Suprapubic skin (tissue), 4 donors: Measurements from ENCODE around the gene RUNX2. TPM values are rescaled to one million over a fixed set of nuclear protein-coding genes. Genes with fewer than 3 reads are reported as not detected.

Experiments used
- DNase-seq, 2 donors: peaks; one replicate each; pipeline ENCODE4 v3.0.0-alpha.2; 2019; ENCODE audit warnings: low spot score in 2 of 2
- H3K27ac ChIP-seq: fragments of 200-600 bp; sonication (generic); one replicate; pipeline ENCODE4 v1.5.1; 2019
- H3K27me3 ChIP-seq: fragments of 200-600 bp; sonication (generic); one replicate; pipeline ENCODE4 v1.5.1; 2019
- H3K36me3 ChIP-seq: fragments of 200-600 bp; sonication (generic); one replicate; pipeline ENCODE4 v1.5.1; 2019
- H3K4me1 ChIP-seq: fragments of 200-600 bp; sonication (generic); one replicate; pipeline ENCODE4 v1.5.1; 2019
- H3K4me3 ChIP-seq: fragments of 200-600 bp; sonication (generic); one replicate; pipeline ENCODE4 v1.5.1; 2019; ENCODE audit warnings: mild to moderate bottlenecking
- H3K9me3 ChIP-seq: fragments of 200-600 bp; sonication (generic); one replicate; pipeline ENCODE4 v1.5.1; 2019
- EP300 ChIP-seq: sonication (generic); formaldehyde crosslinking; IDR thresholded peaks from one replicate; pipeline ENCODE4 v1.6.1; 2017; ENCODE audit warnings: antibody characterized with exemption
- POLR2A ChIP-seq, 2 donors: fragments of 450-650 bp; IDR thresholded peaks; one replicate each; pipeline ENCODE4 v1.6.1; 2017; ENCODE audit warnings: antibody characterized with exemption in 2 of 2, mild to moderate bottlenecking in 2 of 2, moderate library complexity in 2 of 2
- POLR2AphosphoS5 ChIP-seq, 3 donors: sonication (generic); formaldehyde crosslinking; IDR thresholded peaks; one replicate each; pipeline ENCODE4 v1.6.1; 2017; ENCODE audit warnings: antibody characterized with exemption in 3 of 3
- WGBS: methylation state at CpG from one replicate; pipeline ENCODE4 v1.1.5; 2018; 5-methylcytosine and 5-hydroxymethylcytosine counted together
- total RNA-seq, 4 donors: library from RNA; depleted of rRNA; stranded (reverse); fragments of >200 nt; gene quantifications; one replicate each; pipeline ENCODE4 v1.1.0, GENCODE V29; 2016
- TF ChIP-seq, protein P1 (sequence below), 2 donors: fragments of 200-600 bp in 1 of 2; fragments of 450-650 bp in 1 of 2; sonication (generic) in 1 of 2; IDR thresholded peaks; one replicate each; pipeline ENCODE4 v1.5.1; 2016 to 2019; ENCODE audit warnings: antibody characterized with exemption in 2 of 2, mild to moderate bottlenecking in 1 of 2, moderate library complexity in 1 of 2

RUNX2 gene
- total RNA-seq, 4 donors from 2014 or later: 2.6 to 5.9 (median 3.1) TPM

DNA sequence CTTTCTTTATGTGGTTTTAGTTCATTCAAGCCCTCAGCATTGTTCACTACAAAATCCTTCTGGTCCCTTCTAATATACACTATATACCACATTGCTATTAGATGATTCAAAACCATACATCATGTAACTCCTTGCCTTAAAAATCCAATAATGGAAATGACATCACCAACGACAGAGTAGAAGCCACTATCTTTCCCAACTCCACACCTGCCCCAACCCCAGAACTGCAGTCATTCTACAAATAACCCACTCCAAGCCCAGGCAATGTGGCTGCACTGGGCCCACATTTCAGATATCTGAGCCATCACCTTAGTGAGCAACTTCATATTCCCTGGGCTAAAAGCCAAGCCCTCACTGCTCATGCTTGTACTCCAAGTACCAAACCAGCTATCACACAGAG, 22.6 kb upstream of the RUNX2 start:
- H3K27ac ChIP-seq: no peak overlapping the region
- H3K27me3 ChIP-seq: no peaks in the 10 kb centered on the region
- TF ChIP-seq EP300 (no peak), POLR2AphosphoS5 (IDR thresholded peaks at IDR 0.05) (no peak), POLR2A (IDR thresholded peaks at IDR 0.05) (no peak)
- TF ChIP-seq, protein P1, sequence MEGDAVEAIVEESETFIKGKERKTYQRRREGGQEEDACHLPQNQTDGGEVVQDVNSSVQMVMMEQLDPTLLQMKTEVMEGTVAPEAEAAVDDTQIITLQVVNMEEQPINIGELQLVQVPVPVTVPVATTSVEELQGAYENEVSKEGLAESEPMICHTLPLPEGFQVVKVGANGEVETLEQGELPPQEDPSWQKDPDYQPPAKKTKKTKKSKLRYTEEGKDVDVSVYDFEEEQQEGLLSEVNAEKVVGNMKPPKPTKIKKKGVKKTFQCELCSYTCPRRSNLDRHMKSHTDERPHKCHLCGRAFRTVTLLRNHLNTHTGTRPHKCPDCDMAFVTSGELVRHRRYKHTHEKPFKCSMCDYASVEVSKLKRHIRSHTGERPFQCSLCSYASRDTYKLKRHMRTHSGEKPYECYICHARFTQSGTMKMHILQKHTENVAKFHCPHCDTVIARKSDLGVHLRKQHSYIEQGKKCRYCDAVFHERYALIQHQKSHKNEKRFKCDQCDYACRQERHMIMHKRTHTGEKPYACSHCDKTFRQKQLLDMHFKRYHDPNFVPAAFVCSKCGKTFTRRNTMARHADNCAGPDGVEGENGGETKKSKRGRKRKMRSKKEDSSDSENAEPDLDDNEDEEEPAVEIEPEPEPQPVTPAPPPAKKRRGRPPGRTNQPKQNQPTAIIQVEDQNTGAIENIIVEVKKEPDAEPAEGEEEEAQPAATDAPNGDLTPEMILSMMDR (IDR thresholded peaks at IDR 0.05): no peak
- H3K36me3 ChIP-seq: no peaks in the 10 kb centered on the region
- H3K4me3 ChIP-seq: no peak overlapping the region
- no peaks in the 10 kb centered on the region for H3K4me1 ChIP-seq
- 85% methylated on average over 1 of the region's 1 CpG for WGBS
- H3K9me3 ChIP-seq: no peaks in the 10 kb centered on the region
- no peak for DNase-seq

DNA sequence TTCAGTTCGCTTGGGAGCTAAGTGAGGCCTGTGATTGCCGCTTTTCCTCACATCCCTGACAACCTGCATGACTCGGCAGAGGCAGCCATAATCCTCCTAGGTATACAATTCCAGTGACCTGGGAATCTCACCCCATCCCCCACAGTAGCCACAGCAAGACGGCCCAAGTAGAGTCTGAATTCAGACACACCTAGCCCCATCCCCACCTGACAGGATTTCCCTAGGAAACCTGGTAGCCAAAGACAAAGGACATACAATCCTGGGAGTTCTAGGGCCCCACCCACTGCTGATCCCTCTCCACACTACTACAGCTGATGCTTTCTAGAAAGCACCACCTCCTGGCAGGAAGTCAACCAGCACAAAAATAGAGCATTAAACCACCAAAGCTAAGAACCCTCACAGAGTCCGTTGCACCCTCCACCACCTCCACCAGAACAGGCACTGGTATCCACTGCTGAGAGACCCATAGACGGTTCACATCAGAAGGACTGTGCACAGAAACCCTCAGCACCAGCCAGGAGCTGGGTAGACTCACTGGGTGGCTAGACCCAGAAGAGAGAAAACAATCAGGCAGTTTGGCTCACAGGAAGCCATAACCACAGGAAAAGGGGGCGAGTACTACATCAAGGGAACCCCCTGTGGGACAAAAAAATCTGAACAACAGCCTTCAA, 17.9 kb upstream of the RUNX2 start:
- Histone ChIP-seq H3K27me3 (no peaks in the 10 kb centered on the region), H3K4me1 (no peaks in the 10 kb centered on the region), H3K4me3 (no peak overlapping the region), H3K27ac (no peak overlapping the region), H3K36me3 (no peaks in the 10 kb centered on the region), H3K9me3 (no peaks in the 10 kb centered on the region)
- 82% methylated on average over 6 of the region's 7 CpGs for WGBS
- TF ChIP-seq POLR2A (IDR thresholded peaks at IDR 0.05) (no peak), EP300 (no peak), POLR2AphosphoS5 (IDR thresholded peaks at IDR 0.05) (no peak)
- TF ChIP-seq, protein P1 (IDR thresholded peaks at IDR 0.05): no peak
- DNase-seq: no peak

DNA sequence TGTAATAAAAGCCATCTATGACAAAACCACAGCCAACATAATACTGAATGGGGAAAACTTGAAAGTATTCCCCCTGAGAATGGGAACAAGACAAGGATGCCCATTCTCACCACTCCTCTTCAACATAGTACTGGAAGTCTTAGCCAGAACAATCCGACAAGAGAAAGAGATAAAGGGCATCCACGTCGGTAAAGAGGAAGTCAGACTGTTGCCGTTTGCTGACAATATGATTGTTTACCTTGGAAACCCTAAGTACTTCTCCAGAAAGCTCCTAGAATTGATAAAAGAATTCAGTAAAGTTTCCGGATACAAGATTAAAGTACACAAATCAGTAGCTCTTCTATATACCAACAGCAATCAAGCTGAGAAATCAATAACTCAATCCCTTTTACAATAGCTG, 14.0 kb upstream of the RUNX2 start:
- no peaks in the 10 kb centered on the region for H3K36me3 ChIP-seq
- peaks cover 3% of the 10 kb centered on the region for H3K9me3 ChIP-seq
- TF ChIP-seq, protein P1 (IDR thresholded peaks at IDR 0.05): no peak
- no peak for TF ChIP-seq POLR2AphosphoS5 (IDR thresholded peaks at IDR 0.05)
- TF ChIP-seq POLR2A (IDR thresholded peaks at IDR 0.05): no peak
- TF ChIP-seq EP300: no peak
- H3K27me3 ChIP-seq: no peaks in the 10 kb centered on the region
- H3K4me1 ChIP-seq: no peaks in the 10 kb centered on the region
- DNase-seq: no peak
- WGBS: 77% methylated on average over 5 of the region's 5 CpGs
- no peak overlapping the region for H3K4me3 ChIP-seq
- H3K27ac ChIP-seq: no peak overlapping the region

DNA sequence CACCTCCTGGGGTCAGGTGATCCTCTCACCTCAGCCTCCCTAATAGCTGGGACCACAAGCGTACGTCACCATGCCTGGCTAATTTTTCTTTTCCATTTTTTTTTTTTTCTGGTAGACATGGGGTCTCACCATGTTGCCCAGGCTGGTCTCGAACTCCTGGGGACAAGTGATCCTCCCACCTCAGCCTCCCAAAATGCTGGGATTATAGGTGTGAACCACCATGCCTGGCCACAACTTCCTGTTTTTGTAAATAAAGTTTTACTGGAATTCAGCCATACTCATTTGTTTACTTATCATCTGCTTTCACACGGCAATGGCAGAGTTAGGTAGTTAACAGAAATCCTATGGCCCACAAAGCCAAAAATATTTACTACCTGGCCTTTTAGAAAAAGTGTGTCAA, 7.8 kb upstream of the RUNX2 start:
- no peak overlapping the region for H3K27ac ChIP-seq
- H3K27me3 ChIP-seq: no peaks in the 10 kb centered on the region
- DNase-seq: no peak
- H3K36me3 ChIP-seq: no peaks in the 10 kb centered on the region
- H3K9me3 ChIP-seq: peaks cover 3% of the 10 kb centered on the region
- no peaks in the 10 kb centered on the region for H3K4me1 ChIP-seq
- WGBS: 93% methylated on average over 4 of the region's 4 CpGs
- no peak for TF ChIP-seq POLR2AphosphoS5 (IDR thresholded peaks at IDR 0.05)
- no peak overlapping the region for H3K4me3 ChIP-seq

DNA sequence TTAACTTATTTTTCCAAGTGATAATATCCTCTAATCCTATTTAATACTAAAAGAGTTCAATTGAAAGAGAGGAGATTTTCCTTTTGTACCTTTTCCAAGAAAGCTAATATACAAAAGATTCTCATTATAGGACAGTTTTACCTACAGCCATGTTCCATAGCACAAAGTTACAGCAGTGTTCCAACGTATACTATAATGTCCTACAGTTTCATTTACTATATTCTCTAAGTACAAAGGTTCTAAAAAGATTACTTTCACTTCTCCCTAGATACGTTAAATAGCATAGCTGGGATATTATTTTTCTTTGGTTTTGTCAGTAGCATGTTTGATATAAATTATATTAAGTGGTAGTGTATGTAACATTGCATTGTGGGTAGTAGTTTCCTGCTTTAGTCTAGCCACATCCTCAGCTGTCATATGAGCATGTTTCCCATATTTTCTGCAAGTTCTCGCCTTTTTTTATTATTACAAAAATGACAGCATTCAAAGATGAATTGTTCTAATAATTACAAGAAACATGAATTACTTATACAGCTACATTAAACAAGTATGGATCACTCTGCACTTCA, 4.4 kb upstream of the RUNX2 start:
- 76% methylated on average over 3 of the region's 3 CpGs for WGBS
- H3K36me3 ChIP-seq: no peaks in the 10 kb centered on the region
- no peaks in the 10 kb centered on the region for H3K4me1 ChIP-seq
- H3K27ac ChIP-seq: no peak overlapping the region
- H3K4me3 ChIP-seq: no peak overlapping the region
- no peak for TF ChIP-seq POLR2AphosphoS5 (IDR thresholded peaks at IDR 0.05)
- no peak for TF ChIP-seq EP300
- TF ChIP-seq, protein P1 (IDR thresholded peaks at IDR 0.05): no peak
- TF ChIP-seq POLR2A (IDR thresholded peaks at IDR 0.05): no peak
- no peak for DNase-seq
- no peaks in the 10 kb centered on the region for H3K27me3 ChIP-seq
- H3K9me3 ChIP-seq: no peaks in the 10 kb centered on the region
